ENCODE results near the gene CDX1.

The CDX1 gene

DNA sequence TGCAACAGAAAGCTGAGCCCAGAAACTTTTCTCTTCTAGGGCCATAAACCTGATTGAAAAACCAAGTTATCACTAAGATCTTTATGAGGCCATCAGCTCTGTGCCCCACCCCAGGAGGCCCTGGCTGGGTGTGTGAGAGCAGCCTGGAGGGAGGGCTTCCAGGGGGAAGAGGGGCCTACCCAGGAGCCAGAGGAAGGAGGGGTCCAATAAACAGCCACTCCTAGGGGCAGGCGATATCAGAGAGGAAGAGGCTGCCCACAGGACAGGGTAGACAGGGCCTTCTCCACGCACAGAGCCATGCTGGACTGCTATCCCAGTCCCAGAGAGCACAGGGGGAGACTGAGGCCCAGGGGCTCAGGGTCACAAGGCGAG lies 4.5 kb upstream of the CDX1 start:
- Histone ChIP-seq H3K27ac (ENCODE audit: insufficient read depth, low read length, poor library complexity, severe bottlenecking) (no peak overlapping the region), H3K4me3 (ENCODE audit: insufficient read depth, low read depth, low read length, poor library complexity, severe bottlenecking) (no peak overlapping the region), H3K9me3 (ENCODE audit: control insufficient read depth, low read length) (no peaks in the 10 kb centered on the region), H3K27me3 (replicated peaks; ENCODE audit: control insufficient read depth, insufficient read depth, low read length, poor library complexity, severe bottlenecking) (peaks cover 8% of the 10 kb centered on the region), H3K36me3 (ENCODE audit: control insufficient read depth, insufficient read depth, low read length) (no peaks in the 10 kb centered on the region), H3K4me1 (ENCODE audit: control insufficient read depth, insufficient read depth, low read length, poor library complexity, severe bottlenecking) (no peaks in the 10 kb centered on the region)
- DNase-seq = no peak

- no peaks in the 10 kb centered on the region for H3K4me1 ChIP-seq (ENCODE audit: control insufficient read depth, insufficient read depth, low read length, poor library complexity, severe bottlenecking)
- no peaks in the 10 kb centered on the region for H3K36me3 ChIP-seq (ENCODE audit: control insufficient read depth, insufficient read depth, low read length)
- H3K27me3 ChIP-seq (replicated peaks; ENCODE audit: control insufficient read depth, insufficient read depth, low read length, poor library complexity, severe bottlenecking) = peaks cover 16% of the 10 kb centered on the region
- no peaks in the 10 kb centered on the region for H3K9me3 ChIP-seq (ENCODE audit: control insufficient read depth, low read length)
- no peak overlapping the region for H3K4me3 ChIP-seq (ENCODE audit: insufficient read depth, low read depth, low read length, poor library complexity, severe bottlenecking)
- no peak for DNase-seq
- no peak overlapping the region for H3K27ac ChIP-seq (ENCODE audit: insufficient read depth, low read length, poor library complexity, severe bottlenecking)
Observed at GRCh38 chr5:150163035-150163434, 3.5 kb upstream of the CDX1 start.

DNA sequence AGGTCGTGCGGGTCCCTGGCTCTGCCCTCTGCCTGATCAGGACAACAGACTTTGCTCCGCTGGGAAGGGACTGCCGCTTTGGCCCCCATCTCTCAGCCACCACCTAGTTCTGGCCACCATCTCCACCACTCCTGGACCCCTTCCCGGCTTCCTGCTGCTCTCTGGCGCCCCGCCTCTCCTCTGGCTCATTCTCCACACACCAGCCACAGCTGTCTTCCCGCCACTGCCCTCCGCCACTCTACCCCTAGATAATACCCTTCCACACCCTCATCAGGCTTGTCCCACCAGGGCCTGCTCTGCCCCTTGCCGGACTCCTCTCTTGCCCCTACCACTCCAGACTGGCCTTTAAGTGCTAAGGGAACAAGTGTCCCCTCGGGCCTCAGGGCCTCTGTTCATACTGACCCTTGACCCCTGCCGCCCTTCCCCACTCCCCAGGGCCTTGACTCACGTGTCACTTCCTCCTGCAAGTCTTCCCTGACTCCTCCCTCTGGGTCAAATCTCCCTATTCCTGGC lies 3.0 kb upstream of the CDX1 start:
- peaks cover 16% of the 10 kb centered on the region for H3K27me3 ChIP-seq (replicated peaks; ENCODE audit: control insufficient read depth, insufficient read depth, low read length, poor library complexity, severe bottlenecking)
- H3K4me1 ChIP-seq (ENCODE audit: control insufficient read depth, insufficient read depth, low read length, poor library complexity, severe bottlenecking) = no peaks in the 10 kb centered on the region
- H3K4me3 ChIP-seq (ENCODE audit: insufficient read depth, low read depth, low read length, poor library complexity, severe bottlenecking) = no peak overlapping the region

GRCh38 chr5:150164211-150164980 lies 2.2 kb upstream of the CDX1 start:
- H3K27me3 ChIP-seq (replicated peaks; ENCODE audit: control insufficient read depth, insufficient read depth, low read length, poor library complexity, severe bottlenecking) = peaks cover 20% of the 10 kb centered on the region
- H3K36me3 ChIP-seq (ENCODE audit: control insufficient read depth, insufficient read depth, low read length) = no peaks in the 10 kb centered on the region
- no peak overlapping the region for H3K4me3 ChIP-seq (ENCODE audit: insufficient read depth, low read depth, low read length, poor library complexity, severe bottlenecking)
- no peaks in the 10 kb centered on the region for H3K9me3 ChIP-seq (ENCODE audit: control insufficient read depth, low read length)
- no peak overlapping the region for H3K27ac ChIP-seq (ENCODE audit: insufficient read depth, low read length, poor library complexity, severe bottlenecking)
- H3K4me1 ChIP-seq (ENCODE audit: control insufficient read depth, insufficient read depth, low read length, poor library complexity, severe bottlenecking) = no peaks in the 10 kb centered on the region
- no peak for DNase-seq

More for the DNA sequence above, 3.0 kb upstream of the CDX1 start:
- no peak for DNase-seq
- Histone ChIP-seq H3K9me3 (ENCODE audit: control insufficient read depth, low read length) (no peaks in the 10 kb centered on the region), H3K36me3 (ENCODE audit: control insufficient read depth, insufficient read depth, low read length) (no peaks in the 10 kb centered on the region), H3K27ac (ENCODE audit: insufficient read depth, low read length, poor library complexity, severe bottlenecking) (no peak overlapping the region)

DNA sequence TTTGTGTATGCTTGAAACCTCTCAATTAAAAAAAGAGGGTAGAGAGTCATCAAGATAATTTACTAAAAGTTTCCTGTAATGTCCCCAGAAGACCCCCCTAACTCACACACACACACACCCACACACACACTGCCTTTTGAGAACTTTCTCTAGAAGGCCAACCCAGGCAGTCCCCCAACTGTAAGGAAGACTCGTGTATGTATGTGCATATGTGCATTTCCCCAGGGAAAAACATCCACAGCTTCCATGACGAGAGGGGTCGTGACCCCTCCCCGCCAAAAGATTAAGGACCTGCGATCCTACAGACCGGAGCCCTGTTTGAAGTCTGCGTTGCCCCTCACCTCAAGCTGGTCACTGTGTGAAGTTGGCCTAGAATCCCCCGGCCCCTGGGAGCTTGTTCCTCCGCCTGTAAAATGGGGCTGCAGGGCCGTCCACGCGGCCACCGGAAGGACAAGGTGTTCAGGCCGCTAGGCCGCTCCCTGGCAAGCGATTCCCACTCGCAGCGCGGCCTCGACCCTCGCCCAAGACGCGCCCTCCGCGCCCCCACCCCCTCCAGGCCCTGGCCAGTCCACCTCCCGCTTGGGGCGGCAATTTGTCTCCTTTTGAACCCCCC lies 435 bp upstream of the CDX1 start:
- Histone ChIP-seq H3K4me1 (ENCODE audit: control insufficient read depth, insufficient read depth, low read length, poor library complexity, severe bottlenecking) (no peaks in the 10 kb centered on the region), H3K27ac (ENCODE audit: insufficient read depth, low read length, poor library complexity, severe bottlenecking) (no peak overlapping the region), H3K27me3 (replicated peaks; ENCODE audit: control insufficient read depth, insufficient read depth, low read length, poor library complexity, severe bottlenecking) (peaks cover 20% of the 10 kb centered on the region), H3K9me3 (ENCODE audit: control insufficient read depth, low read length) (no peaks in the 10 kb centered on the region), H3K36me3 (ENCODE audit: control insufficient read depth, insufficient read depth, low read length) (no peaks in the 10 kb centered on the region), H3K4me3 (ENCODE audit: insufficient read depth, low read depth, low read length, poor library complexity, severe bottlenecking) (no peak overlapping the region)
- no peak for DNase-seq

- H3K27ac ChIP-seq (ENCODE audit: insufficient read depth, low read length, poor library complexity, severe bottlenecking) = no peak overlapping the region
- no peaks in the 10 kb centered on the region for H3K4me1 ChIP-seq (ENCODE audit: control insufficient read depth, insufficient read depth, low read length, poor library complexity, severe bottlenecking)
- H3K27me3 ChIP-seq (replicated peaks; ENCODE audit: control insufficient read depth, insufficient read depth, low read length, poor library complexity, severe bottlenecking) = peaks cover 20% of the 10 kb centered on the region
- H3K4me3 ChIP-seq (ENCODE audit: insufficient read depth, low read depth, low read length, poor library complexity, severe bottlenecking) = no peak overlapping the region
- DNase-seq = no peak
- H3K9me3 ChIP-seq (ENCODE audit: control insufficient read depth, low read length) = no peaks in the 10 kb centered on the region
- H3K36me3 ChIP-seq (ENCODE audit: control insufficient read depth, insufficient read depth, low read length) = no peaks in the 10 kb centered on the region
Observed at GRCh38 chr5:150167512-150167850, 903 bp downstream of the CDX1 start.

GRCh38 chr5:150167908-150168307 lies 1.3 kb downstream of the CDX1 start:
- Histone ChIP-seq H3K27me3 (replicated peaks; ENCODE audit: control insufficient read depth, insufficient read depth, low read length, poor library complexity, severe bottlenecking) (peaks cover 20% of the 10 kb centered on the region), H3K9me3 (ENCODE audit: control insufficient read depth, low read length) (no peaks in the 10 kb centered on the region), H3K36me3 (ENCODE audit: control insufficient read depth, insufficient read depth, low read length) (no peaks in the 10 kb centered on the region), H3K27ac (ENCODE audit: insufficient read depth, low read length, poor library complexity, severe bottlenecking) (no peak overlapping the region), H3K4me1 (ENCODE audit: control insufficient read depth, insufficient read depth, low read length, poor library complexity, severe bottlenecking) (no peaks in the 10 kb centered on the region), H3K4me3 (ENCODE audit: insufficient read depth, low read depth, low read length, poor library complexity, severe bottlenecking) (no peak overlapping the region)
- DNase-seq = no peak

DNA sequence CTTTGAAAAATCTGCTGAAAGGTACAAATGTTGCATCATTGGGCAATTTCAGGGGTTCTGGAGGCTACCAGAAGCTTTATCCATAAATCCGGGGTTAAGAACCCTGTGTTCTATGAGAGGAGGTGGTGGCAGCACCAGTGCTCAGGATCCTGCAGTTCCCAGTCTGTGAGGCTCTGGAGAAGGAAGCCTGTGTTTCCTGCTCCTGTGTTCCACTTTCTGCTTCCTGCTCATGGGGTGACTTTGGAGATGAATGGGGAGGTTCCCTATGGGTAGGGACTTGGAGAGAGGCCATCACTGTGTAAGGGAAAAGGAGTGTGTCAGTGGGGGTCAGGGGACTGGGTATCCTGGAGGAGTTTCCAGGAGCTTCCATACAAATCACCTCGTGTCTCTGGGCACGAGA lies 2.3 kb downstream of the CDX1 start:
- H3K36me3 ChIP-seq (ENCODE audit: control insufficient read depth, insufficient read depth, low read length) = no peaks in the 10 kb centered on the region
- H3K9me3 ChIP-seq (ENCODE audit: control insufficient read depth, low read length) = no peaks in the 10 kb centered on the region
- no peaks in the 10 kb centered on the region for H3K4me1 ChIP-seq (ENCODE audit: control insufficient read depth, insufficient read depth, low read length, poor library complexity, severe bottlenecking)
- no peak overlapping the region for H3K27ac ChIP-seq (ENCODE audit: insufficient read depth, low read length, poor library complexity, severe bottlenecking)
- no peak overlapping the region for H3K4me3 ChIP-seq (ENCODE audit: insufficient read depth, low read depth, low read length, poor library complexity, severe bottlenecking)
- no peak for DNase-seq
- peaks cover 25% of the 10 kb centered on the region for H3K27me3 ChIP-seq (replicated peaks; ENCODE audit: control insufficient read depth, insufficient read depth, low read length, poor library complexity, severe bottlenecking)

DNA sequence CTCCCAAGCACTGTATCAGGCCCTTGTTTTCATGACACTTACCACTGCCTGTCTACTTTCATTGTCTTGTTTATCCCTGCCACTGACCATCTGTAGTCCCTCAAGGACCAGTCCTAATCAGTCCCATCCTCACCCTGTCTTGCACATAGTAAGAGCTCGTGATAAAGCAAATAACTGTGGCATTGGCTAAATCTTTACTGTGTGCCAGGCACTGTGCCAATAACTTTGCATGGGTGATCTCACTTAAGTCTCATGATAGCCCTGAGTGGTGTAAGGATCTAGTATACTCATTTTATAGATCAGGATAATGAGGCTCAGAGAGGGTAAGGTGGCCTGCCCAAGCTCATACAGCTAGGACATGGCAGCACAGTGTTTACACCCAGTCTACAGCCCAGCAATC lies 5.6 kb downstream of the CDX1 start:
- Histone ChIP-seq H3K9me3 (ENCODE audit: control insufficient read depth, low read length) (no peaks in the 10 kb centered on the region), H3K27me3 (replicated peaks; ENCODE audit: control insufficient read depth, insufficient read depth, low read length, poor library complexity, severe bottlenecking) (peaks cover 17% of the 10 kb centered on the region), H3K4me1 (ENCODE audit: control insufficient read depth, insufficient read depth, low read length, poor library complexity, severe bottlenecking) (no peaks in the 10 kb centered on the region), H3K27ac (ENCODE audit: insufficient read depth, low read length, poor library complexity, severe bottlenecking) (no peak overlapping the region), H3K36me3 (ENCODE audit: control insufficient read depth, insufficient read depth, low read length) (no peaks in the 10 kb centered on the region), H3K4me3 (ENCODE audit: insufficient read depth, low read depth, low read length, poor library complexity, severe bottlenecking) (no peak overlapping the region)
- DNase-seq = no peak

DNA sequence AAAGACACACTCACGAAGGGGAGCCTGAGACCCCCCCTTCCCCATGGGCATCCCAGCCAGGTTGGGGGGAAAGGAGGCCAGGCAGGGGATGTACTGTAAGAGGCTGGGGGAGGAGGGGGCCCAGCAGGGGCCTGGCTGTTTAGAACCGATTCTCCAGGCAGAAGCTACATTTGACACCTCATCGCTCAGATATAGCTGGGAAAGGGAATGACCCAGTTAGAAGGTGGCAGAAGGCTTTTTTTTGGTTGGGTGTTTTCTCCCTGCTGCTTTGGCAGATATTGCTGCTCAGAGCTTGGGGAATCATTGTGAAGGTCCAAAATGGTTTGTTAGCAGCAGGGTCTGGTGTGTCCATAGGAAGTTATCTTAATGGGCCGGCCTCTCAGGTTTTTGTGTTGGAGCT lies 6.0 kb downstream of the CDX1 start:
- no peaks in the 10 kb centered on the region for H3K4me1 ChIP-seq (ENCODE audit: control insufficient read depth, insufficient read depth, low read length, poor library complexity, severe bottlenecking)
- H3K27me3 ChIP-seq (replicated peaks; ENCODE audit: control insufficient read depth, insufficient read depth, low read length, poor library complexity, severe bottlenecking) = peaks cover 12% of the 10 kb centered on the region
- H3K27ac ChIP-seq (ENCODE audit: insufficient read depth, low read length, poor library complexity, severe bottlenecking) = no peak overlapping the region
- no peaks in the 10 kb centered on the region for H3K9me3 ChIP-seq (ENCODE audit: control insufficient read depth, low read length)
- no peak overlapping the region for H3K4me3 ChIP-seq (ENCODE audit: insufficient read depth, low read depth, low read length, poor library complexity, severe bottlenecking)
- no peaks in the 10 kb centered on the region for H3K36me3 ChIP-seq (ENCODE audit: control insufficient read depth, insufficient read depth, low read length)
- DNase-seq = no peak

All from effector memory CD4-positive, alpha-beta T cell (primary cell).